GM12874 (cell line): ENCODE results near the gene NTMT2.

ENCODE experiments used
- CTCF ChIP-seq: IDR thresholded peaks from 2 replicates; pipeline ENCODE4 v1.5.1; 2011; ENCODE audit warnings: low read depth, mild to moderate bottlenecking, control low read depth, low read length, moderate library complexity; ENCODE audit not compliant: insufficient read depth

NTMT2 gene

GRCh38 chr1:170175484-170175883 lies 29.7 kb downstream of the NTMT2 start:
- no peak for TF ChIP-seq CTCF

GRCh38 chr1:170176772-170177171 lies 31.0 kb downstream of the NTMT2 start:
- TF ChIP-seq CTCF = no peak

- TF ChIP-seq CTCF = no peak
Observed at GRCh38 chr1:170182442-170182841, 36.7 kb downstream of the NTMT2 start.

DNA sequence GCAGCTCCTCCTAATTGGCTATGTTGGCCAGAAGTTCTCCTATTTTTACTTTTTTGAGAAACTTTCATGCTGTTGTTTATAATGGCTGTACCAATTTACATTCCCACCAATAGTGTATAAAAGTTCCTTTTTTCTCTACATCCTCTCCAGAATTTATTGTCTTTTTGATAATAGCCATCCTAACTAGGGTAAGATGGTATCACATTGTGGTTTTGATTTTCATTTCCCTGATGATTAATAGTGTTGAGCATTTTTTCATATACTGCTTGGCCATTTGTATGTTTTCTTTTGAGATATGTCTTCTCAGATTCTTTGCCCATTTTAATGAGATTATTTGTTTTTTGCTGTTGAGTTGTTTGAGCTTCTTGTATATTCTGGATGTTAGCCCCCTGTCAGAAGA lies 46.8 kb downstream of the NTMT2 start:
- TF ChIP-seq CTCF = no peak

DNA sequence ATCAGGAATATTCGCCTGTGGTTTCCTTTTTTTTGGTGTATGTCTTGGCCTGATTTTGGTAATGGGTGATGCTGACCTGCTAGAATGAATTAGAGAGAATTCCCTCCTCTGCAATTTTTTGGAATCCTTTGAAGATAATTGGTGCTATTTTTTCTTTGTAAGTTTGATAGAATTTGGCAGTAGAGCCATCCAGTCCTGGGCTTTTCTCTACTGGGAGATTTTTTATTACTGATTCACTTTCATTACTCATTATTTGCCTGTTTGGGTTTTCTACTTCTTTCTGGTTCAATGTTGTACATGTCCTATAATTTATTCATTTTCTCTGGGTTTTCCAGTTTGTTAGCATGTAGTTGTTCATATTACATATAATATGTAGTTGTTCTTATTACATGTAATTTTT lies 48.7 kb downstream of the NTMT2 start:
- TF ChIP-seq CTCF = no peak

DNA sequence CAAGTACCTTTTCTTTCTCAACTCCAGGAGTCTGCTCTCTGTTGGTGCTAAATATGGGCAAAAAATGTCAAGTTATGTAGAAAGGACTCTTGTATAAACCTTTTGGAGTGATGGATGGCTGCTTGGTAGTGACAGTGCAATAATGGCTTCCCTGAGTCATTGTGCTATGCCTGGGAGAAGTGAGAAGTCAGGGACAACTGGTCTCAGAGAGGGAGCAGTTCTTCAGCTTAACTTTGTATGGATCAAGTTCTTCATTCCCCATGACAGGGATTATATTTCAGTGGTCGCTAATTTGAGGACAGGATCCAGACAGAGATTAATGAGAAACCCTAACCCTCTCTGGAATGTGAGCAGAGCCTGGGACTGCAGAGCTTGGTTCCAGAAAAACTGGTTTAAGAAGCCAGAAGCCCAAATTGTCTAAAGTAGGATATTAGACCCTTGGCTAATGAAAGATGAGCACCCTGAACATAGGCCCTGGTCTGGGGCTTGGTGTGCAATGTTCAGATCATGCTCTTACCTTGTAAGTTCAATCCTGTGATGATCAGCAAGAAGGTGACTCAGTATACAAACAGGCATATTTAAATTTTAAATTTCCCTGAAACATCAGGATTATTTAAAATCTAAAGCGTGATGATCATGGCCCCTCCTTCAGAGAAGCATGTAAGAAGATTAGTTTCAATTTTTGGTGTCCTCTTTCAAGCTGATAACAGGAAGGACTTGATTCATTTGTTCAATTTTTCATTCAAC lies 50.9 kb downstream of the NTMT2 start:
- TF ChIP-seq CTCF = no peak

DNA sequence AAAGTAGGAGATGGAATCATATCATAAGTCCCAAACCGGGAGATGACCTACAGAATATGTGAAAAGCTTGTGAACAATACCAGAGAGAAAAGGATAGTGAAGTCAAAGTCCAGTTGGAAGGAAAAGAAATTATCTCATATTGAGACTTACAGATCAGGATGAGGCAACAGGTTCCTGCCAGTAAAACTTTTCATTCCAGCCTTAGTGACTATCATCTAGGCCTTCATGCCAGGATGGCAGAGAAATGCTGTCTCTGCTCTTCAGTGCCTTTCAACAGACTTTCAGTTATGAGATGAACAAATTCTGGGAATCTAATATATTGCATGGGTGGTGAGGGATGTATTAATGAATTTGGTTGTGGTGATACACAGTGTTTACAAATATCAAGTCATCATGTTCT lies 52.3 kb downstream of the NTMT2 start:
- TF ChIP-seq CTCF = no peak

DNA sequence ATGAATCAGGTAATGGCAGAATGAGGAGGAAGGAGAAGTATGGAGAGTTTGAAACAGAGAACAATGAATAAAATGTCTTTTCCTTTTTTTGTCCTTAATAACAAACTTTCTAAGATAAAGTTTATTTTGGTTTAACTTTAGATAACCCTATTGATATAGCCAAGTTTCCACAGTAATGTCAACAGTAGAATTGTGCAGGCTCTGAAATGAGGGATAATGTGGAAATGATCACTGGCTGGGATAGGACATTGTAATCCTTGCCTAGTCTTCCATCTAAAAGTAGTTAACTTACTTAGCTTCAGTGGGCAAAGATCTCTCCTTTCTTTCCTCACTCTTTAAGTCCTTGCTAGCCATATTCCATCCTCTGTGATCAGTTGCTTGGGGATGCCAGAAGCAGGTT lies 52.8 kb downstream of the NTMT2 start:
- no peak for TF ChIP-seq CTCF
